Ectodermal cell (in vitro differentiated cells): ENCODE results near the gene HEPACAM.

Experiments
- H3K27ac ChIP-seq: 2 replicates; pipeline ENCODE4 v1.7.0; 2013; ENCODE audit warnings: mild to moderate bottlenecking, low read depth, low read length; ENCODE audit not compliant: insufficient read depth, poor library complexity, severe bottlenecking
- H3K27me3 ChIP-seq: 2 replicates; pipeline ENCODE4 v1.7.0; 2013; ENCODE audit warnings: mild to moderate bottlenecking, low read length; ENCODE audit not compliant: insufficient read depth, control insufficient read depth, poor library complexity, severe bottlenecking
- H3K36me3 ChIP-seq: one replicate; pipeline ENCODE4 v1.7.0; 2013; ENCODE audit warnings: low read length; ENCODE audit not compliant: control insufficient read depth, insufficient read depth
- H3K4me1 ChIP-seq: one replicate; pipeline ENCODE4 v1.7.0; 2013; ENCODE audit warnings: low read length; ENCODE audit not compliant: control insufficient read depth, insufficient read depth
- H3K4me3 ChIP-seq: 2 replicates; pipeline ENCODE4 v1.7.0; 2013; ENCODE audit warnings: low read depth, low read length, control low read depth; ENCODE audit not compliant: insufficient read depth
- H3K9me3 ChIP-seq: 2 replicates; pipeline ENCODE4 v1.7.0; 2013; ENCODE audit warnings: mild to moderate bottlenecking, low read length, moderate library complexity; ENCODE audit not compliant: control insufficient read depth
- WGBS, 2 experiments: methylation state at CpG; one replicate each; pipeline ENCODE4 v1.1.7; 2013; ENCODE audit warnings: missing lambda C conversion rate in 2 of 2; 5-methylcytosine and 5-hydroxymethylcytosine counted together

HEPACAM gene

GRCh38 chr11:124893781-124894401 is 42.0 kb downstream of the HEPACAM start:
- Histone ChIP-seq H3K36me3 (no peaks in the 10 kb centered on the region), H3K4me3 (no peak overlapping the region), H3K27me3 (no peaks in the 10 kb centered on the region), H3K9me3 (no peaks in the 10 kb centered on the region), H3K4me1 (peaks cover 8% of the 10 kb centered on the region), H3K27ac (no peak overlapping the region)
- 93 to 94% methylated on average over 14 of the region's 14 CpGs for WGBS, 2 experiments

- Histone ChIP-seq H3K27ac (no peak overlapping the region), H3K27me3 (no peaks in the 10 kb centered on the region), H3K9me3 (no peaks in the 10 kb centered on the region), H3K4me3 (no peak overlapping the region), H3K4me1 (peaks cover 5% of the 10 kb centered on the region), H3K36me3 (no peaks in the 10 kb centered on the region)
- 93 to 94% methylated on average over 9 of the region's 9 CpGs for WGBS, 2 experiments
Measured at GRCh38 chr11:124892750-124893454, 42.9 kb downstream of the HEPACAM start.

GRCh38 chr11:124892146-124892545 is 43.7 kb downstream of the HEPACAM start:
- Histone ChIP-seq H3K27me3 (no peaks in the 10 kb centered on the region), H3K4me1 (no peaks in the 10 kb centered on the region), H3K9me3 (no peaks in the 10 kb centered on the region), H3K27ac (no peak overlapping the region), H3K36me3 (no peaks in the 10 kb centered on the region), H3K4me3 (no peak overlapping the region)
- WGBS, 2 experiments, result 90 to 99% methylated on average over 2 of the region's 2 CpGs

GRCh38 chr11:124891373-124891861 is 44.4 kb downstream of the HEPACAM start:
- Histone ChIP-seq H3K4me3 (no peak overlapping the region), H3K27ac (no peak overlapping the region), H3K9me3 (no peaks in the 10 kb centered on the region), H3K27me3 (no peaks in the 10 kb centered on the region), H3K36me3 (no peaks in the 10 kb centered on the region), H3K4me1 (no peaks in the 10 kb centered on the region)
- 70 to 72% methylated on average over 12 of the region's 12 CpGs for WGBS, 2 experiments

GRCh38 chr11:124890683-124891372 is 45.0 kb downstream of the HEPACAM start:
- no peaks in the 10 kb centered on the region for H3K4me1 ChIP-seq
- no peaks in the 10 kb centered on the region for H3K27me3 ChIP-seq
- no peak overlapping the region for H3K27ac ChIP-seq
- no peaks in the 10 kb centered on the region for H3K9me3 ChIP-seq
- H3K4me3 ChIP-seq, result no peak overlapping the region
- WGBS, 2 experiments, result 87 to 89% methylated on average over 9 of the region's 9 CpGs
- no peaks in the 10 kb centered on the region for H3K36me3 ChIP-seq

GRCh38 chr11:124890151-124890550 is 45.7 kb downstream of the HEPACAM start:
- 97 to 100% methylated on average over 1 to 2 of the region's 2 CpGs for WGBS, 2 experiments
- H3K36me3 ChIP-seq, result no peaks in the 10 kb centered on the region
- no peaks in the 10 kb centered on the region for H3K9me3 ChIP-seq
- H3K27me3 ChIP-seq, result no peaks in the 10 kb centered on the region
- no peaks in the 10 kb centered on the region for H3K4me1 ChIP-seq
- H3K4me3 ChIP-seq, result no peak overlapping the region
- no peak overlapping the region for H3K27ac ChIP-seq

GRCh38 chr11:124889191-124890091 is 46.4 kb downstream of the HEPACAM start:
- H3K4me3 ChIP-seq, result no peak overlapping the region
- H3K27ac ChIP-seq, result no peak overlapping the region
- H3K4me1 ChIP-seq, result no peaks in the 10 kb centered on the region
- no peaks in the 10 kb centered on the region for H3K36me3 ChIP-seq
- WGBS, 2 experiments, result 85 to 93% methylated on average over 2 of the region's 2 CpGs
- no peaks in the 10 kb centered on the region for H3K27me3 ChIP-seq
- H3K9me3 ChIP-seq, result no peaks in the 10 kb centered on the region

- no peak overlapping the region for H3K27ac ChIP-seq
- no peak overlapping the region for H3K4me3 ChIP-seq
- 87 to 89% methylated on average over 3 of the region's 3 CpGs for WGBS, 2 experiments
- H3K36me3 ChIP-seq, result no peaks in the 10 kb centered on the region
- no peaks in the 10 kb centered on the region for H3K9me3 ChIP-seq
- peaks cover 1% of the 10 kb centered on the region for H3K4me1 ChIP-seq
- no peaks in the 10 kb centered on the region for H3K27me3 ChIP-seq
Measured at GRCh38 chr11:124887667-124888013, 48.2 kb downstream of the HEPACAM start.

GRCh38 chr11:124886978-124887666 is 48.7 kb downstream of the HEPACAM start:
- Histone ChIP-seq H3K27me3 (no peaks in the 10 kb centered on the region), H3K36me3 (no peaks in the 10 kb centered on the region), H3K27ac (no peak overlapping the region), H3K4me3 (no peak overlapping the region), H3K9me3 (no peaks in the 10 kb centered on the region), H3K4me1 (peaks cover 6% of the 10 kb centered on the region)
- WGBS, 2 experiments, result 84 to 93% methylated on average over 10 to 12 of the region's 12 CpGs
